GM12878 (cell line): Measurements from ENCODE around the gene CHCHD6. TPM values are rescaled to one million over a fixed set of nuclear protein-coding genes. Genes with fewer than 3 reads are reported as not detected.

ENCODE experiments used
- ATAC-seq: fragments of 200-7000 bp; cut with Tn5 transposase; 3 replicates; pipeline ENCODE4 v1.9.1; 2020; ENCODE audit warnings: mild to moderate bottlenecking, moderate library complexity
- BruUV-seq: library from RNA; stranded (reverse); fragments of 400-500 nt; replicated peaks from 2 replicates; lab custom pipeline; 2021; lab: Mats Ljungman, UMichigan
- CTCF ChIA-PET: fragments of 300-600 bp; sonication (Branson Sonifier 250); formaldehyde crosslinking; extraction: SDS; loops from one replicate; lab custom pipeline; 2021; ENCODE audit warnings: inconsistent platforms; lab: Yijun Ruan, JAX
- POLR2A ChIA-PET: fragments of 350-600 bp; formaldehyde crosslinking; extraction: SDS; loops from one replicate; lab custom pipeline; 2021; ENCODE audit warnings: inconsistent platforms; lab: Charles Lee
- RAD21 ChIA-PET: fragments of 300-600 bp; sonication (Branson Sonifier 250); formaldehyde crosslinking; loops from one replicate; lab custom pipeline; 2023; ENCODE audit warnings: antibody characterized with exemption; ENCODE audit not compliant: unreplicated experiment; lab: Charles Lee
- SMC1A ChIA-PET: fragments of 300-600 bp; sonication (Branson Sonifier 250); formaldehyde crosslinking; loops from one replicate; lab custom pipeline; 2023; ENCODE audit not compliant: unreplicated experiment, uncharacterized antibody; lab: Charles Lee
- DNase-seq: peaks from one replicate; pipeline ENCODE4 v3.0.0-alpha.2; 2011; ENCODE audit warnings: low read depth, low spot score
- FAIRE-seq: peaks from 3 replicates; lab custom pipeline; 2011; peaks lifted over from hg19 to GRCh38; lab: Jason Lieb, UNC
- H2AFZ ChIP-seq: 2 replicates; pipeline ENCODE4 v1.6.0; 2011; ENCODE audit warnings: low read depth, low read length, control low read depth; ENCODE audit not compliant: control insufficient read depth
- H3K27ac ChIP-seq: 2 replicates; pipeline ENCODE4 v1.5.1; 2011; ENCODE audit warnings: control low read depth; ENCODE audit not compliant: control insufficient read depth, insufficient read depth
- H3K27me3 ChIP-seq, 2 experiments: replicated peaks in 1 of 2; 2 replicates each; pipeline versions ENCODE4 v1.6.0 to v1.6.1; 2011; ENCODE audit warnings: low read length in 1 of 2; ENCODE audit not compliant: control insufficient read depth in 2 of 2, insufficient read depth in 2 of 2
- H3K36me3 ChIP-seq, 2 experiments: 2 replicates each; pipeline ENCODE4 v1.5.1; 2011; ENCODE audit warnings: low read length in 1 of 2; ENCODE audit not compliant: control insufficient read depth in 2 of 2, insufficient read depth in 2 of 2
- H3K4me1 ChIP-seq: 2 replicates; pipeline ENCODE4 v1.6.1; 2011; ENCODE audit warnings: mild to moderate bottlenecking, low read length, moderate library complexity, mixed read lengths; ENCODE audit not compliant: control insufficient read depth, insufficient read depth
- H3K4me2 ChIP-seq: 2 replicates; pipeline ENCODE4 v1.6.0; 2011; ENCODE audit warnings: control low read depth; ENCODE audit not compliant: control insufficient read depth, insufficient read depth
- H3K4me3 ChIP-seq: fragments of 200-600 bp; sonication (generic); 2 replicates; pipeline ENCODE4 v1.5.1; 2016
- H3K79me2 ChIP-seq: 2 replicates; pipeline ENCODE4 v1.6.0; 2011; ENCODE audit warnings: low read length; ENCODE audit not compliant: control insufficient read depth, insufficient read depth
- H3K9ac ChIP-seq: 2 replicates; pipeline ENCODE4 v1.8.0; 2011; ENCODE audit warnings: low read length, control low read depth, mixed read lengths; ENCODE audit not compliant: control insufficient read depth, insufficient read depth
- H3K9me3 ChIP-seq: replicated peaks from 3 replicates; pipeline ENCODE4 v1.5.1; 2011; ENCODE audit warnings: mild to moderate bottlenecking, low read length; ENCODE audit not compliant: control insufficient read depth, insufficient read depth
- H4K20me1 ChIP-seq: 2 replicates; pipeline ENCODE4 v1.6.0; 2011; ENCODE audit not compliant: control insufficient read depth, insufficient read depth
- BCL11A ChIP-seq: IDR thresholded peaks from 2 replicates; pipeline ENCODE4 v1.6.1; 2011; ENCODE audit warnings: low read depth, low read length
- CBX3 ChIP-seq: fragments of 200-600 bp; sonication (generic); IDR thresholded peaks from 2 replicates; pipeline ENCODE4 v1.6.1; 2016; ENCODE audit warnings: low read depth, borderline replicate concordance
- CREB1 ChIP-seq: IDR thresholded peaks from 2 replicates; pipeline ENCODE4 v1.6.1; 2012; ENCODE audit warnings: low read depth, mild to moderate bottlenecking, inconsistent platforms
- EED ChIP-seq: sonication (generic); IDR thresholded peaks from 2 replicates; pipeline ENCODE4 v1.6.1; 2016; ENCODE audit warnings: antibody characterized with exemption, low read depth
- GATAD2B ChIP-seq: fragments of 450-650 bp; conservative IDR thresholded peaks from 2 replicates; pipeline ENCODE4 v1.6.1; 2017; ENCODE audit warnings: low read depth, mild to moderate bottlenecking, moderate library complexity
- MEF2B ChIP-seq: fragments of 450-650 bp; IDR thresholded peaks from 2 replicates; pipeline ENCODE4 v1.6.1; 2018; ENCODE audit warnings: mild to moderate bottlenecking, moderate library complexity; ENCODE audit not compliant: partially characterized antibody, poor library complexity, severe bottlenecking
- REST ChIP-seq: IDR thresholded peaks from 2 replicates; pipeline ENCODE4 v1.6.1; 2012; ENCODE audit warnings: mild to moderate bottlenecking, low read depth, low read length
- SP1 ChIP-seq: IDR thresholded peaks from one replicate; pipeline ENCODE4 v1.6.1; 2011; ENCODE audit warnings: low read depth, low read length
- ZBED1 ChIP-seq: IDR thresholded peaks from 2 replicates; pipeline ENCODE4 v1.6.1; 2016; ENCODE audit warnings: borderline replicate concordance
- WGBS: methylation state at CpG from one replicate; pipeline ENCODE4 v1.1.6; 2016; ENCODE audit warnings: low lambda C conversion rate; ENCODE audit not compliant: insufficient replicate concordance, insufficient coverage; ENCODE audit errors: missing lambda C conversion rate; 5-methylcytosine and 5-hydroxymethylcytosine counted together
- in situ Hi-C: fragments of 300-500 bp; cut with MboI; formaldehyde crosslinking; loops from 9 replicates; pipeline ENCODE4 v1.14.3; 2018; ENCODE audit warnings: mixed read lengths
- intact Hi-C: fragments of 100-400 bp; cut with micrococcal nuclease; formaldehyde crosslinking; loops from one replicate; pipeline ENCODE4 v1.14.2; 2022; ENCODE audit not compliant: unreplicated experiment
- polyA plus RNA-seq, 11 experiments: library from polyadenylated mRNA; depleted of rRNA in 4 of 11; unstranded in 6 of 11; stranded (reverse) in 5 of 11; fragments of >200 nt; fragmentation: Nextera tagmentation in 4 of 11; fragmentation: Illumina TruSeq in 1 of 11; extraction: Ambion mirVana in 4 of 11; extraction: Trizol in 1 of 11; gene quantifications; 1 replicate in 1 of 11; 2 replicates in 10 of 11; pipeline versions ENCODE4 v1.2.1 to v1.2.3, GENCODE V29; 2011 to 2016; ENCODE audit warnings: inconsistent platforms in 2 of 11, missing spikeins in 2 of 11, low read depth in 1 of 11
- total RNA-seq, 4 experiments: library from RNA; depleted of rRNA in 3 of 4; stranded (reverse); fragments of >200 nt in 3 of 4; fragmentation: Illumina TruSeq in 1 of 4; extraction: Trizol in 1 of 4; gene quantifications; 2 replicates each; pipeline versions ENCODE4 v1.2.1 to v1.2.3, GENCODE V29; 2013 to 2021

The CHCHD6 gene
- total and polyA plus RNA-seq, 10 of the 15 experiments (the other 5 are each of a cell fraction or from before 2014, with no cell fraction given) = 2.7 to 16.7 (median 12.3) TPM

- no peaks in the 10 kb centered on the region for H3K79me2 ChIP-seq
- no peaks in the 10 kb centered on the region for H4K20me1 ChIP-seq
- no peak overlapping the region for H3K4me2 ChIP-seq
- BruUV-seq = no TSS peak
- SMC1A ChIA-PET = interaction anchor here (1.0 to 1.8 kb wide), 2 partner anchors 24 to 46 kb away, joined by 3 to 6 read pairs; no protein-coding TSS in a partner anchor
- DNase-seq = no peak
- H3K9ac ChIP-seq = no peak overlapping the region
- H3K4me3 ChIP-seq = no peak overlapping the region
- H3K36me3 ChIP-seq = no peaks in the 10 kb centered on the region; a peak in 2 of 4 replicates
- CTCF ChIA-PET = no interaction called here
- H2AFZ ChIP-seq = no peak overlapping the region
- no peak for TF ChIP-seq EED
- no peak for TF ChIP-seq CREB1
- no peak for TF ChIP-seq GATAD2B
- no peak for TF ChIP-seq MEF2B
- 77% methylated on average over 23 of the region's 23 CpGs for WGBS
- FAIRE-seq = no peak
- no peaks in the 10 kb centered on the region for H3K9me3 ChIP-seq
- in situ Hi-C loops (no loop called here), intact Hi-C loops (no loop called here)
- H3K4me1 ChIP-seq = peaks cover 27% of the 10 kb centered on the region
- H3K27me3 ChIP-seq = no peaks in the 10 kb centered on the region
- no peak overlapping the region for H3K27ac ChIP-seq
- no peak for ATAC-seq
- RAD21 ChIA-PET = no interaction called here
- POLR2A ChIA-PET = no interaction called here
Observed at GRCh38 chr3:126956866-126957650, 253.0 kb downstream of the CHCHD6 start.

- RAD21 ChIA-PET = no interaction called here
- intact Hi-C loops = no loop called here
- DNase-seq (no peak), FAIRE-seq (no peak)
- 71% methylated on average over 14 of the region's 14 CpGs for WGBS
- Histone ChIP-seq H3K9me3 (no peaks in the 10 kb centered on the region), H3K9ac (no peak overlapping the region), H3K27me3 (no peaks in the 10 kb centered on the region), H3K36me3 (no peaks in the 10 kb centered on the region; a peak in 2 of 4 replicates), H3K79me2 (no peaks in the 10 kb centered on the region)
- BruUV-seq = no TSS peak
- TF ChIP-seq ZBED1 = no peak
- TF ChIP-seq BCL11A = no peak
- no peak for TF ChIP-seq REST
- TF ChIP-seq SP1 = no peak
- TF ChIP-seq CBX3 = no peak
- TF ChIP-seq, all 136 proteins: peak for 0
- POLR2A ChIA-PET = interaction anchor here (0.6 kb wide), 1 partner anchor 45 kb away, joined by 4 read pairs; no protein-coding TSS in a partner anchor
- Histone ChIP-seq H2AFZ (no peak overlapping the region), H4K20me1 (no peaks in the 10 kb centered on the region), H3K4me1 (peaks cover 27% of the 10 kb centered on the region), H3K4me2 (no peak overlapping the region), H3K4me3 (no peak overlapping the region), H3K27ac (no peak overlapping the region)
- no peak for ATAC-seq
- SMC1A ChIA-PET = no interaction called here
- CTCF ChIA-PET = interaction anchor here (0.8 kb wide), 1 partner anchor 25 kb away, joined by 5 read pairs; the partner anchor contains the start of gene PLXNA1
- in situ Hi-C loops = no loop called here
Observed at GRCh38 chr3:126957776-126958637, 254.0 kb downstream of the CHCHD6 start.
